GM18858 (cell line): ENCODE measurements around the gene MC4R.
"Not testable (repeated sequence)": the region's sequence is repeated elsewhere in the genome, so short reads cannot be mapped to it uniquely, and the experiment has no call there.

Experiments used
- ATAC-seq: cut with Tn5 transposase; IDR thresholded peaks from one replicate; pipeline ENCODE4 v1.9.1; 2021; ENCODE audit not compliant: unreplicated experiment

MC4R gene

DNA sequence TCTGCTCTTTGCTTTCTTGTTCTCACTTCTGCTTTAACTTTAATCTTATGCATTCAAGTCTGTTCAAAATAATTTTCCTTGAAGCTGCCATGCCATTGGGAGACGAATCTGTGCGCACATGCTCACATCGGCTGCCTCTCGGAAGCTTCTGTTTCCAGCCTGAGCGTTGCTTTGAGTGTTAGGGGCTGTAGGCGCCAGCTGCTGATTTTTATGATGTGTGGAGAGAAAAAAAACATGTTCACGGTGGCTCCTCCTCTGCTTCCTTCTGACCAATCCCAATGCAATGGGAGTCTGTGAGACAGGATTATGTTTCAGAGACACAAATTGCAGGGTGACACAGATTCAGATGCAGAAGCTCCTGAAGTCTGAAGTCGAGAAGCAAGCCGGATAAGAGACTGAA, at the start of gene MC4R:
TSS of gene MC4R (minus strand) at position 180 of the 400 bp plus-strand sequence. CDS start 426 bp downstream, outside the sequence.
- no peak for ATAC-seq

DNA sequence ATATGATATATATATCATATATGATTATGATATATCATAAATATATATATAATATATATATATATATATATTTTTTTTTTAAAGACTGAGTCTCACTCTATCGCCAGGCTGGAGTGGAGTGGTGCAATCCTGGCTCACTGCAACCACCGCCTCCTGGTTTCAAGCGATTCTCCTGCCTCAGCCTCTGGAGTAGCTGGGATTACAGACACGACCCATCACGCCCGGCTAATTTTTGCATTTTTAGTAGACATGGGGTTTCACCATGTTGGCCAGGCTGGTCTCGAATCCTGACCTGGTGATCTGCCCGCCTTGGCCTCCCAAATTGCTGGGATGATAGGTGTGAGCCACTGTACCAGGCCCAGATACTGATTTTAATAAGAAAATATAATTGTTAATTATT, 49.7 kb upstream of the MC4R start:
- ATAC-seq: not testable (repeated sequence)

DNA sequence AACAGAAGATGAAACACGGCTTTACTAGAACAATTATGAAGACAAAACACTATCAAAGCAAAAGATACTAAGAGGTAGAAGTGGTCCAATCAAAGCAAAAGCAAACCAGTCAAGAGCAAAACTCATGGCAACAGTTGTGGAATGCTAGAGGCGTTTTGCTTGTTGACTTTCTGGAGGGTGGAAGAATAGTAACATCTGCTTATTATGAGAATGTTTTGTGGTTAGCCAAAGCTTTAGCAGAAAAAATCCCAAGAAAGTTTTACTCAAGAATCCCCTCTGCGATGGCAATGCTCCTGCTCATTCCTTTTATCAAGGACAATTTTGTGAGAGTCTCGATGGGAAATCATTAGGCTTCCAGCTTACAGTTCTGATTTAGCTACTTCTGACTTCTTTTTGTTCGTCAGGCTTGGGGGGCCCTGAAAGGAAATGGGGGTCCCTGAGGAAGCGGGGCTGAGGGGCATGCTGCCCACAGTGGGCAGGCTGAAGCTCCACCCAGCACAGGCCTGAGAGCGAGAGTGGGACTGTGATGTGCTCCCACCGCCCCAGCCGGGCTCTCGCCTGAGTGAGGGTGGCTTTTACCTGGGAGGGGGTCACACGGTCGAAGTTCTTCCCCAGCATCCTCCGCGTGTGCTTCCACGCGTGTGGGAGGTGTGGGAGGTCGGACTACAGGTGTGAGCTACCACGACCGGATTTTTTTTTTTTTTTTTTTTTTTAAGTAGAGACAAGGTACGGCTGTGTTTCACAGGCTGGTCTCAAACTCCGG, 49.0 kb upstream of the MC4R start:
- ATAC-seq: no peak

DNA sequence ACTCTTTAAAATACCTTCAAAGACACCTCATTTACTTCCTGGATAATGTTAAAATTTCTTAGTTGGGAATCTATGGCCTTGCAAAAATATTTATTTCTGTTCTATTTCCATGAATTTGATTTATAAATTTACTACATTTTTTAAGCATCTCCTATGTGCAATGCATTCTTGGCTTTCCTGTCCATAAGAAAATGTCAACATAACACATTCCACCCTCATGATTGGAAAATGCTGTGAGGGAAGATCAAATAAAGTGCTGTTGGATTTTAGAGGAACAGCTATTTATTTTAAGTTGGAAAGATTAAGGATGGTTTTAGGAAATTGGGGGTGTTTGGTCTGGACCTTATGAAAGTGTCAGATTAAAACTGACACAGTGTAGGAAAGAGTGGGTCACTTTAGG, 45.4 kb upstream of the MC4R start:
- no peak for ATAC-seq

DNA sequence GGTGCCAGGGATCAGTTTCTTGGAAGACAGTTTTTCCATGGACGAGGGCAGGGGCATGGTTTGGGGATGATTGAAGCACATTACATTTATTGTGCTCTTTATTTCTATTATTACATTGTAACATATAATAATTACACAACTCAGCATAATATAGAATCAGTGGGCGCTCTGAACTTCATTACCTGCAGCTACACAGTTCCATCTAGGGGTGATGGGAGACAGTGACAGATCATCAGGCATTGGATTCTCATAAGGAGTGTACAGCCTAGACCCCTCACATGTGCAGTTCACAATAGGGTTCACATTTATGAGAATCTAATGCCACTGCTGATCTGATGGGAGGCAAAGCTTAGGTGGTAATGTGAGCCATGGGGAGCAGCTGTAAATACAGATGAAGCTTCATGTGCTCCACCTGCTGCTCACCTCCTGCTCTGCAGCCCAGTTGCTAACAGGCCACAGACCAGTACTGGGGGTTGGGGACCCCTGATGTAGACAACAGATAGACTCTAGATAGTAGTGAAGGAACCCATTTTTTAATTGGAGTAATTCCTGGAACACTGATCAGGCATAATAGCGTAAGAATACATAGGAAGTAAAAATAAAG, 41.5 kb upstream of the MC4R start:
- no peak for ATAC-seq

DNA sequence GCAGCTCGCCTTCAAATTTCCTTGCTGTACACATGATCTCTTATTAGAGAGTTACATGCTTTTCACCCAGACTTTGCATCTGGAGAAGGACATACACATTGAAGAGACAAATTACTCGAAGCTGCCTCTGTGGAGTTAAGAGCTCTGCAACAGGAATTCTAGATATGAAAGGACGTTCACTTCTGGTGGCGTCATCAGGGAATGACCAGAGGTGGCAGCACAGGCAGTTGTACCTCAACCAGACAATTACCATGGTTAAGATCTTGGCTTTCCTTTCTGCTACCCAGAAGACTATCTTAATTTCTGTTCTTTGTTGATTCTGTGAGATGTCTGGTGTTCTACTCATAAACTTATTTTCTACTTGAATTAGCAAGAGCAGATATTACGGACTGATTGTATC, 39.1 kb upstream of the MC4R start:
- ATAC-seq: no peak

DNA sequence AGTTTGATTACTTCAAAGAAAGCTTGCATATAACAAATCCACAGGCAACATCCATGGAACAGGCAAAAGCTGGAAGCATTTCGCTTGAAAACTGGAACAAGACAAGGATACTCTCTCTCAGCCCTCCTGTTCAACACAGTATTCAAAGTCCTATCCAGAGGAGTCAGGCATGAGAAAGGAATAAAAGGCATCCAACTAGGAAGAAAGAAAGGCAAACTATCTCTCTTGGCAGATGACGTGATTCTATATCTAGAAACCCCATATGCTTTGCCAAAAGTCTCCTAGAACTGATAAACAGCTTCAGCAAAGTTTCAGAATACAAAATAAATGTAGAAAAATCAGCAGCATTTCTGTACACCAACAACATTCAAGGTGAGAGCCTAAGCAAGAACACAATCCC, 34.1 kb upstream of the MC4R start:
- ATAC-seq: no peak

DNA sequence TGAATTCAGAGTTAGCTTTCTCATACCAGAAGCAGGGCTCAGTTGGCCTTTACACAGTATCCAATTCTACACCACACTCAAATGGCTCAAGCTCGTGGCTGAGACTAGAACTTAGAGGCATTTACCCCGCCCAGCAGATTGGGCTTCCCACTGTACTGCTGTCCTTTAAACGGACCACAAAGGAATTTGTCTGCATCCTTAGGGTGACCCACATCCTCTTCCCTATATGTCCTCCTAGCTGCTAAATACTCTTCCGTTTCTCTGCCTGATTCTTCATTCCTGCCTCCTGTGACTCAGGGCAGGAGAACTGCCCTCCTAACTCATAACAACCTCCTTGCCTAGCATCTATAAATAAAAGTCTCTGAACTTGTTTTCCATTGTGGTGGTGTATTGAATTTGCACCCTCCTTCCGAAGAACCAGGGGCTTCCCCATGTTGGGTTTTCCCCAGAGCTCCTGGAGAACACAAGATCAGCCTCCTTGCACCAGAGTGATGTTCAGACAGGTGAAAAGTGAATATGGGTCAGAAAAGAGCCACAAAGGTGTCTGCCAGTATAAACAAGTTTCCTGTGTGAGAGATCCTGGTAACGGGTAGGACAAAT, 32.0 kb upstream of the MC4R start:
- ATAC-seq: no peak

DNA sequence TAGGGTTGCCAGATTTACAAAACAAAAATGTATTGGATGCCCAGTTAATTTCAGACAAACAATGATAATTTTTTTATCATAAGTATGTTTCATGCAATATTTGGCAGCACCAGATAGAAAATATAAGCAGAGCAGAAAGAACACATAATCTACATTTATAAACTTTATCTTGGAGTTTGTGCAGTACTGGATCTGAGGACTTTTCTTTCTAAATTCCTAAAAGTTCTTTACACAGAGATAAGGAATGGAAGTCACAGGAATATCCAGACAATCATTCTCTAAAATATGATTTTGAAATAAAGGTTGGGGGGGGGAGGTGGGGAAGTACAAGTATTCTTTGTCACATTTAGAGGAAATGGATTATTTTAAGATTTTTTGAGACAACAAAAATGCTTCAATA, 28.8 kb upstream of the MC4R start:
- ATAC-seq: no peak

DNA sequence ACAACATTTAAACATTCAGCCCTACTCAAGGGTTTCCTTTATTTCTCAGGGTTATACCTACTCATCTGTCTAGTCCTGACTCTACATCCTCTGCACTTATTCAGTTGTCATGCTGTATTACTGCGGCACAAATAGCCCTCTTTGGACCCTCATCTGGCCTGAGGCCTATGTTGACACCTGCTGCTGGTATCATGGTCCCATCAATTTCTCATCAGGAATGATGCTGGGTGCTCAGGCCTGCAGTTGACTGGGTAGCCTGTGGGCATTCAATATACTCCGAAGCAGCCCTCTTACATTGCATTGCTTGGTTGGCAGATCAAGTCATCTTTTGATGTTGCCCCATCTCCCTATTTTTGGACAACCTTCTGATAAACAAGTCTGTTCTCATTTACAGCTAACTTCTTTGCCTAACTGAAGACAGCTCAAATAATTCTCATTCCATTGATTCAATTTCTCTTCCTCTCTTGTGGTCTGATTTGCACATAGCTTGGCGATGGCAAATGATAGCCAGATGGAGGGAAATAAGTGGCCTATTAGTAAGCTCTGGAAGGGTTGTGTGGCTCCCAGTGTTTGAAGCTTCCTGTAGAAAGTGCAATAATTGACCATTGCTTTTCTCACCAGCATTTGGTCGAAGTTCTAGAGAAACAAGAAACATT, 19.1 kb upstream of the MC4R start:
- no peak for ATAC-seq

DNA sequence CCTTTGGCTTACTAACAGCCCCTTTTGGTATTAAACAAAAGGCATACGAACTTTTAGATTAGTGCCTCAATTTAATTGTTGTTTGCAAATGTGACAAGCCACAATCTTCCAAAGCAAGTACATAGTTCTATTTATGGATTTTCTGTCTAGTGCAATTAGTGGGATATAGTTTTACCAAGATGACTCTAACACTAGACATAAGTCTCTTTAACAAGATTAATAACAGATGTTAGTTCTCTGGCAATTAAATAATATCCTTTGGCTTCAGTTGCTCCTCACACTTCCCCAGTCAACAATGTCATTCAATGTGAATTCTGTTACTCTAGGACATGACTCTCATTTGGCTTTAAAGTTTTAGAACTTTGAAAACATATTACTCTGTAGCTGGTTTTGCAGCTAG, 16.7 kb upstream of the MC4R start:
- ATAC-seq: no peak

DNA sequence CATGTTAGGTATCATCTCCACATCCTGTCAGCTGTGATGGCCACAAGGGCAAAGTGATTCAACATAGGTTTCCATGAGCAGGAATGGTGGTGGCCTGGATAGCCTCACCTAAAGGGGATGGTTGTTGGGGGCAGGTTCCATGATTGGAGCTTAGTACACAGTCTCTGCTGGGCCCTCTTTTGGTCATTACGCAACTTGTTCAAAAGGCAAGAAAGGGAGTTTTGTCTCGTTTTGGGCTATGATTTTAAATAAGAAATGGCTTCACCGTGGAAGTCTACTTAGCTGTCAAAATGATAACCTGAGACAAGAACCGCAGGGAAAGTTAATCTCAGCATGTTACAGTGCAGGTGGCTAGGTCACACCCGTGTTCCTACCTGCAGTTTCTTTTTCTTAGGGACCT, 13.1 kb upstream of the MC4R start:
- no peak for ATAC-seq

DNA sequence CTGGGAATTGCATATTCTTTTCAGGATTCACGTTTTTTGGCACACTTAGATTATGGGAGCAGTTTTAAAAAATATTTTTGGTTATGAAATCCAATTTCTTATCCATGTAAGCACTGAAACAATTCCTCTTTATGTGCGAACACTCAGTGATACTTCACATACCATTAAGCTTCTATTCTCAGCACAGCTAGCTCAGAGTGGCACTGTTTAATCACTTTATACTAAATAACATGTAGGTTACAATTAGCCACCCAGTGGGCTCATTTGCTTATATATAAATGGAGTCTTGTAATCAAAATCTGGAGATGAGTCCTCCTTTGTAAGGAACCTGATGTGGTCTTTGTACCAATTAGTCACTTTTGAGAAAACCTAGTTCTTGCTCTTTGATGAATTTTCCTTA, 11.3 kb upstream of the MC4R start:
- ATAC-seq: no peak

DNA sequence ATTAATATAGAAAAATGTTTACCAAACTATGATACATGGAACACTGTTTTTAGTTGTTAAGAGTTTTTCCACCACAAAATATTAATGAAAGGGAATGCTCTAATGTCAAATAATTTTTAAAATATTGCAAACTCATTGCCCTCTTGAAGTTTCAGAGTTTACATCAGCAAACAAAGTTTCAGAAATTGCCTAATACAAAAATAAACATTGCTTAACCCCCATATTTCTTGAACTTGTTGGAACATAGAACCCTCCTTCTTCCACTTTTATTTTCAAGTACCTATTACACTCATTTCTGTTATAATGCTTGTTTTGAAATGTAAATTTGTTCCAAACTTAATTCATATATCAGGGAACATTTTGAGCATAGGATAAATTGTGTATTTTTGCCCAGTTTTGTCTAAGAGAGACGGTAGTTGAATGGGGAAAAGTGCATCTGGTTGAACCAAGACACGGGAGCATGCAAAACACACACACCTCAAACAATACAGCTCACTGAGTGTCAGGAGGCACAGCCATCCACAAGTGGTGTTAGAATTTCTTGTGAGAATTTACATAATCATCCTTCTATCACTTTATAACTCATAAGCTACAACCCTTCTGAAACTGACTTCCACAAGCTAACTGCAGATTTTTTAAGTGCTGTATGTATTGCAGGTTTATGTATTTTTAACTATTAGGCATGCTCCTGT, 5.3 kb upstream of the MC4R start:
- no peak for ATAC-seq

DNA sequence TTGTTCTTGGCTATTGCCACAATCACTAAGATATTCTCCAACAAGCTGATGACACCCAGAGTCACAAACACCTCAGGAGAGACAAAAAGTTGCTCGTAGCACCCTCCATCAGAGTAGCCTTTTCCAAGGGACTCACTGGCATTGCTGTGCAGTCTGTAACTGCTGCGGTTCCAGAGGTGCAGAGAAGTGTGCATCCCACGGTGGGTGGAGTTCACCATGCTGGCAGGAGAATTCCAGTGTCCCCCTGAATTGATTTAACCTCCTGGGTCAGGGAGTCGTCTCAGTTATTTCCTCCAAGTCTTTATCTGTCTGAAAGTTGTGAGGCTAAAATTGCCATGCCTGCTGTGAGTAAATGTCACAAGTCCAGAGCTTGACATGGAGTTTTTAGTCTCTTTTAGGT, 443 bp downstream of the MC4R start:
- no peak for ATAC-seq

DNA sequence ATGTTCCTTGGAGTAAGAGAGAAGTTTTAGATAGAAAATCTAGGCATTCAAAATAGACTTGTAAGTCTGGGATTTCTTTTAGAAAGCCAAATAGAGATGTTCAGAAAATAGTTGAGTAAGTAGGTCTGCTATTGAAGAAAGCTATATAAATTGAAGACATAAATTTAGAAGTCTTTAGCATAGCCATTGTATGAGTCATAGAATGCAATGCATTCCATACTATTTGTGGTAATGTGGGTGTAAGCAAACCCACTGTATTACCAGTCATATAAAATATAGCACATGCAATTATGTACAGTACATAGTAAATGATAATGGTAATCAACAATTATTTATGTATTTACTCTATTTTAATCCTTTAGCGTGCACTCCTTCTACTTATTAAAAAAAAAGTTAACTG, 14.1 kb downstream of the MC4R start:
- no peak for ATAC-seq

DNA sequence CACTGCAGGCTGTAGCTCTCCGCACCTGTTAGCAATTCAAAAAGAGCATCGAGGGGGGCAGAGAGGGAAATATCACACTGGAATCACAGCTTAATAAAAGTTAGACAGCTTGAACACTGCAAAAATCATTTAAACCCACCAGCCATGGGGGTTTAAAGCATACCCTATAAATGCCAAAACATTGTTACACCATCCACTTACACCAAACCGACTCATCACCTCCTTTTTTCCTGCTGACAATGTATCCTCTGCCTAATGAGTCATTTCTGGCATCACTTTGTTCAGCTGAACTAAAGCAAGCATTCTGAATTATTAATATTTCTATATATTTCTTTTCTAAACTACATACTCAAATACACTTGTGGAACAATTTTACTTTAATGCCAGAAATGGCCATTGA, 21.6 kb downstream of the MC4R start:
- no peak for ATAC-seq

DNA sequence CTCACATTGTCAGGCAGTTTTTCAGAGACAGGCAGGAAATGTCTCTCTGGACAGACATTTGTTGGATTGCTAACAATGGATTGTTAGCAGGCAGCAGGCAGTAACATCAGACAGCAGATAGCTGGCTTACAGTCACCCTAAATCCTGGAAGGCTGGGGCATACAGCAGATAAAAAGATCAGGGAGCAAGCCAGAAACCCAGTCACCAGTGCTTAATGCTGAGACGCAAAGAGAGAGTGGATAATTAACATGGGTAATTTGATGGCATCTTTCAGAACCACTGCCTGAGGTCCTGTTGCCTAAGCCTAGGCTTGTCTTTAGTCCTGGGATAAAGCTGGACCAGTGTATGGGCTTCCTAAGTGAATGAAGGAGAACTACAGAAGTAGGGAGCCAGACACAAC, 22.4 kb downstream of the MC4R start:
- ATAC-seq: no peak

DNA sequence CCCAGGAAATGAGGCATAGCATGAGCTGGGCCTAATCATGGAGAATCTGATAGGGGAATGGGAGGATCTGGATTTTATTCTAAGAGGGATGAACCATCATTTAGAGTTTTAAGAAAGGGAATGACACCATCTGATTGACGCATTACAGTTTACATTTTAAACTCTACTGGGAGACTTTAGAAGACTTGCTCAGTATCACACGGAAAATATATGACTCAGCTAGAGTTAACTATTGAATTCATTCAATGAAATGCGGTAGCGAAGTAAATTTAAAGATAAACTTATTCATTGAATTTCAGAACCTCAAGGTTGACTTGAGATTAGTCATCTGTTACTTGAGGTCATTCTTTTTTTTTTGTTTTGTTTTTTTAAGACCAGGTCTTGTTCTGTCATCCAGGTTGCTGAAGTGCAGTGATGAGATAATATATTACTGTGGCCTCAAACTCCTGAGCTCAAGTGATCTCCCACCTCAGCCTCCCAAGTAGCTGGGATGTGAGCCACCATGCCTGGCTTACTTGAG, 25.0 kb downstream of the MC4R start:
- ATAC-seq: no peak

DNA sequence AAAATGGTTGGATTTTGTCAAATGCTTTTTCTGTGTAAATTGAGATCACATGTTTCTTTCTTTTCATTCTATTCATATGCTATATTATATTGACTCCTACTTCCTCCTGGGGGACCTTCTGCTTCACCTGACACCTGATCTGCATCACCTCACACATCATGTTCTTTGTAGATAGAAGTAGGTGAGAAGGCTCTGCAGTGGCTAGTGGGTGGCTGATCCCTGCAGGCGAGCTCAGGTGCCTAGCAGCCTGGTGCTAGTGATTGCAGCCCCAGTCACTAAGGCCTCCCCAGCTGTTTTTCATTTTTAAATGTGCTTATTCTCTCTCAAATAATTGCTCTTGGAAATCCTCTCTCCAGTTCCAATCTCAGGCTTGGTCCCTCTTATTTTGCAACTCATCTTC, 33.6 kb downstream of the MC4R start:
- ATAC-seq: no peak

DNA sequence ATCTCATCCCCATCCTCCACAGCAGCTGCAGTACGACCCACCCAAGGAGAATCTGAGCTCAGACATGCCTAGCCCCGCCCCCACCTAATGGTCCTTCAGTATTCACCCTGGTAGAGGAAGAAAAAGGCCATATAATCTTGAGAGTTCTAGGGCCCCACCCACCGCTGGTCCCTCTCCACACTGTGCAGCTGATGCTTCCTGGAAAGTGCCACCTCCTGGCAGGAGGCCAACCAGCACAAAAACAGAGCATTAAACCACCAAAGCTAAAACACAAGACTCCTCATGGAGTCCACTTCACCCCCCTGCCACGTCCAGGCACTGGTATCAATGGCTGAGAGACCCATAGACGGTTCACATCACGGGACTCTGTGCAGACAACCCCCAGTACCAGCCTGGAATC, 40.7 kb downstream of the MC4R start:
- no peak for ATAC-seq
